Daoy (cell line): ENCODE results near the gene GABRB1. TPM values are rescaled to one million over a fixed set of nuclear protein-coding genes. Genes with fewer than 3 reads are reported as not detected.

ENCODE experiments used
- DNase-seq: peaks from one replicate; pipeline ENCODE4 v3.0.0-alpha.2; 2015; ENCODE audit warnings: low read depth
- total RNA-seq: library from RNA; depleted of rRNA; stranded (reverse); fragments of >200 nt; shearing (Covaris generic); gene quantifications from 2 replicates; pipeline ENCODE4 v1.2.3, GENCODE V29; 2014

Gene GABRB1
- total RNA-seq, 1 experiment from 2014 or later: 3.3 TPM

DNA sequence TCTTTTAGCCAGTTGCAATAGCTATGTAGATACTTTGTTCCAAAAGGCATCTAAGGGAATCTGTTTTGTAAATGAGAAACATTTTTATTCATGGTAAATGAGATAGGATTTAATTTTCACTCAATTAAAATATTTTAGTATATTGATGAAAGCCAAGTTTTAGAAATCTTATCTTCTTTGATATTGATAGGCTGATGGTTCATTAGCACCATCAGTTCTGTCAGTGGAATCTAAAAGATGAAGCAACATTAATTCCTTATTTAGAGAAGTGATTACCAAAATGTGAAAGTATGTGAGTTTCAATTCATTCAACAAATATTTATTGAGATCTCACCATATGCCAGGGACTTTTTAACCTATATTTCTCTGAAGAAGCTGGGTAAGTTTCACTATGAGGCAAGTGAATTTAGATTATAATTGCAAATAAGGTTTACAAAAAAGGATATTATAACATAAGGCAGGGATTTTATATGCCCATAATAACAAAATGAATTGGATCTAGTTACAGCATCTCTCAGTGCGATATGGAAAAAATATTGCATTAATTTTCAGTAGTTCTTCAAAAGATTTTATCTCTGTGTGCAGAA is 79.3 kb downstream of the GABRB1 start:
- no peak for DNase-seq

DNA sequence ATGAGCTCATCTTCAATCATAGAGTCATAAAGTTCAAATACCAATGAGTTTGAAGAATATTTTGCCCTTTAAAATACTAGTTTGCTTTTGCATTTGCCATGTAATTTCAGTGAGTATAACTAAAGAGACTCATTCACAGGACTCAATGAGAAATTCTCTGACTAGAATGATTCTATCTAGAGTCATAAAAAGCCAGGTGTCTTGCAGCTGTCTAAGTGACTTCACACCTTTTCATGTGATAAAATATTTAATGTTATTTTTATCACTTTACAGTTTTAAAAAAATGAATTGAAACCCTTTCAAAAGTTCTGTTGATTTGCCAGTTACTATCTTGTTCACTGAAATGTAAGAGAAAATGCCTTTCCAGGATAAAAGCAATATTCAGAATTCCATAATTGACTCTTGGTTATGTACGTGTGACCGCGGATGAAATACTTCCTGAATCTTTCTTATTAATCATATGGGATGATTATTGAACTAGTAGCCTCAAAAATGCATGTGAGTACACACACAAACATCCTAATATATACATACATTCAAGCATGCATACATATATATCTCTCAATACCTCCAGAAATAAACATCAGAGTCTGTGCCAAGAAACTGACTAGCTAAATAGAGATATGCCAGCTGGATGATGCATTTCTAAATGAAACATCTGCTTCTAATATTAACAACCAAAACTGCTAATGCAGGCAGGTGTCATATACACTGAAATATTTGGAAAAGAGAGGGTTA is 87.0 kb downstream of the GABRB1 start:
- DNase-seq: no peak

DNA sequence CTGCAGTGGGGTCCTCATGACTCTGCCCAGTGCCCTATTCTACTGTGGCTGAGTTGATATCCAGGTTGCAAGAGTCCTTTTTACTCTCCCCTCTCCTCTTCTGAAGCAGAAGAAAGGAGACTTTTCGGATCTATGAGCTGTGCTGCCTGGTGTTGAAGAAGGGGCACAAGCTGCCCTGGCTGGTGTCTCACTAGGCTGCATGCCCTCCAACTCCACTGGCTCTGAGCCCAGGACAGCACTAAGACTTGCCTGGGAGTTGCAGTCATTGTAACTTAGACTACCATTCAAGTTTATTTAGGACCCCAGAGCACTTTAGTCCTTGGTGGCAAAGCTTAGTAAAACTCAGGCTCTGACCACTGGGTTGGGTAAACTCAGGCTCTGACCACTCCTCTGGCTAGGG is 89.4 kb downstream of the GABRB1 start:
- DNase-seq: no peak

DNA sequence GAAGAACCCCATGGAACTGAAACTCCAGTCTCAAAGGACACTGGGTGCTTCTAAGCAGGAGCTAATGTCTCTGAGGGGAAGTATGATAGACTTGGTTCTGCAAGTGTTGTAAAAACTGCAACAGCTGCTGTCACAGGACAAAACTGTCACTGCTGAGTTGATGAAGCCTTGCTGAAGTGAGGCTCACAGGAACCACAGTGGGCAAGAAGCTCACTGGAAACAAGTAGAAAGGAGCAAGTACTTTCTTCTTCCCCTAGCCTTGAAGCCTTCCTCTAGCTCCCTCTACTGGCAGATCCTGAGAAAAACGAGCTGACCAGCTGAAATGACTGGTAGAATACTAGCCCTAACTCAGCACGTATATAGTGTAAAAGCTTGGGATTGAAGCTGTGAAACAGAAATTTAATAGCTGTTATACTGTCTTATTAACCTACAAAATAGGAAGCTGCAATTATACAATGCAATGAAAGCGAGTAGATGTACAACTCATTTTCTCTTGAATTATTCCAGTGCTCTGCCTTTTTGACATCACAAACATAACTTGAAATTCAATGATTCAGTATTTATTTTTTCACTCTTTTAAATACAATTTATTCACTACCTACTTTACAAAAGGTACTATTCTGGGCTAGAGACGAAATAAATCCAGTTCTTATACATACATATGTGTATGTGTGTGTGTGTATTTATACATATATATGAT is 91.4 kb downstream of the GABRB1 start:
- peak; percentile 61 for DNase-seq

DNA sequence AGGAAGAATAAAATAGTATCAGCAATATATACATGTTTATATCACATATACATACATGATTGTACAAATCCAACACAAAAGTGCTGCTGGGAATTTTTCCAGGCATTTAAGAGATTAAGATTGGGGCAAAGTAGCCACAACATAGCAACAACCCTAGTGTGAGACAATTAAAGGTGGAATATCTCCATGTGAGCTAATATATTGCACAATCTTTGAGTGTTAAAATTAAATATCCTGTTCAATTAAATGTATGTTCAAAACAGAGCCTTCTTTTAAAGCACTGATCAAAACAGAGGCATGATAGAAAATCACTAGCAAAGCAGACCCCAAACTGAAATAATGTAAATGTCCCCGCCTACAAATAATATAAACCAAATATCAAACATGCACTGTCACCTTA is 97.6 kb downstream of the GABRB1 start:
- no peak for DNase-seq

DNA sequence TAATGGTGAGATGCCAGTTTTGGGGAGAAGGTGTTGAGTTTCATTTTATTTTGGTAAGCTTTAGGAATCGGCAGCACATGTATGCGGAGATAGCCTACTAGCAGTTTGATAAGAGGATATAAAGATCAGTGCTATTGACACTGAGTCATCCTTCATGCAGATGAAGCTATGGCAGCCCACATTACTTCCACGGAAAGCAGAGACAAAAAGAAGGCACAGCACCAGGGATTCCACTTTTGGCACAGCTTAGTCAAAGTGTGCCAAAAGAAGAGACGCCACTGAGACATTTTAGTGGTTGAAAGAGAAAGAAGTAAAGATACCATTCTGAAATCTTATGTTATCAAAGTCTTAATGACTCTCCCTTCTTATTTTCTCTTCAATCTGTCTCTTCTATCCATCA is 103.8 kb downstream of the GABRB1 start:
- no peak for DNase-seq

DNA sequence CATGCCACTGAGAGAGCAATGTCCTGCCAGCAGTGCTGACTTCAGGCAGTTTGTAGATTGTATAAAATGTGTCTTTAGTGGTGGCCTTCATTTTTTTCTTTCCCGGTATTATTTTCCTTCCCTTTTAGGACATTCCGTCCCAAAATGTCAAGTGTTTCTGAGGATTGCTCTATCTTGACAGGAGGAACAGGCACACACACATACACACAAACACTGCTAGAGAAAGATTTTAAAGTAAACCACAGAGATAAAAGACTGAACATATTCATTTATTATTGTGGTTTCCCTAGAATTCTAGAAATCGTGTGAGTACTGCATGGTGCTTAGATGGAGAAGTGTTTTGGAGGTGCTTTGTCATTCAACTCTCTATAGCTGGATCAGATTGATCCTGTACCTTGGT is 111.9 kb downstream of the GABRB1 start:
- DNase-seq: no peak

DNA sequence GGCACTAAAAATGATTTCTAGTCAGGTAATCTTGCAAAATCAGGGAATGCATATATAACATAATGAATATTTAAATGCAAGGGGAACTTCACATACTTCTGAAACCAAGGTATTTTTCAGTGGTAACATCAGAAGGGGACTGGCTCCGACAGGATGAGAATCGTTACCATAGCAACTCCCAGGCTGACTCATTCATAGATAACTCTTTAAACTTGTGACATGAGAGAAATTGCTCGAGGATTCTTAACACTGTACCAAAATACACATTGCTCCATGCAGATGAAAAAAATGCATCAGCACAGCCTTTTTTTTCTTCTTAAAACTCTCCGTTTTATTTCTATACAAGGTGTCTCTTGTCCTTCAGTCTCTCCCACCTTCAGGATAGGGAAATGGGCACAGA is 114.3 kb downstream of the GABRB1 start:
- DNase-seq: peak; percentile 11

DNA sequence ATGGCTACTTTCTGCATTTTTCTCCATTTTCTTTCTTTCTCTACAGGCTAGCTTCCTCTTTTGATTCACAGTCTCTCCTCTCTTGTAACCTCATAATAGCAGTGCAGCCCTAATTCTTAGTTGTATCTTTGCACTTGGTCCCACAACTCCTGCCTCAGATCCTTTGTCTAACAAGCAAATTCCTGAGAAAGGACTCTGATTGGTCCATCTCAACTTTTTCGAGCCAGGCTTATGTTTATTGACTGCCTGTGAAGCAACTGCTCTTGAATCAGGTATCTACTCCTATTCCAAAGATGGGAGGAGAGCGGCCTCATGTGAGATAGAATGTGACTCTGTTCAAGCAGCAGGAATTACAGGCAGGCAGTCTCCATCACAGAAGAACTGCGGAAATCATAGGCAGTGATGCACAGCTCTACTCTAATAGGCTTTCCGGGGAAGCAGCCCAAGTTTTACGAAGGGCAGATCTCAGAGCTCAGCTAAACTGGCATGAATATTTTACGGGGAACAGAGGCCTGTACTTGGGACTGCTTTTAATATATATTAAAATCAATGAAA is 123.5 kb downstream of the GABRB1 start:
- DNase-seq: no peak

DNA sequence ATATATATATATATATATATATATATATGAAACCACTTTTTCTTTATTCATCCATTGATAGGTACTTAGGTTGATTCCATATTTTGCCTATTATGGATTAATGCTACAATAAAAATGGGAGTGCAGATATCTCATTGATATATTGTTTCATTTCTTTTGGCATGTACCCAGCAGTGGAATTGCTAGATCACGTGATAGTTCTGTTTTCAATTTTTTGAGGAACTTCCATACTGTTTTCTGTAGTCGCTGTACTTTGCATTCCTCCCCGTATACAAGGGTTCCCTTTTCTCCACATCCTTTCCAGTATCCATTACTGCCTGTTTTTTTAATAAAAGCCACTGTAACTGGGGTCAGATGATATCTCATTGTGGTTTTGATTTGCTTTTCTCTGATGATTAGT is 124.6 kb downstream of the GABRB1 start:
- DNase-seq: no peak

DNA sequence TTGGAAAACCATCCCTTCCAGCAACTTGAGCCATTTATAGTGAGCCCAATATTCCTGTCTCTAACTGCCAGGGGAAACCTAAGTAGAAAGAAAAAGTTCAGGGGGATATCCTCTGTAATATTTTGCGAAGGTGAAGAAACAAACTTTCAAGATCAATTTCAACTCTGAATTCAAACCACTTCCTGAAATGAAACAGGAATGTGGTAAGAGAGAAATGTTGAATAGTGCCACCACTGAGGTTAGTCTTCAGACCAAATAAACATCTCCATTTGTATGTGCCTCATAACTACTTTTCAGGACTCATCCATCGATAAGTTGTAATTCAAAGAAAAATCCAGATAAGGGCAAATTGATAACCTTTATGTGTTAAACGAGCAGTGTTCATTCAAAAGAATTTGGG is 128.7 kb downstream of the GABRB1 start:
- no peak for DNase-seq

DNA sequence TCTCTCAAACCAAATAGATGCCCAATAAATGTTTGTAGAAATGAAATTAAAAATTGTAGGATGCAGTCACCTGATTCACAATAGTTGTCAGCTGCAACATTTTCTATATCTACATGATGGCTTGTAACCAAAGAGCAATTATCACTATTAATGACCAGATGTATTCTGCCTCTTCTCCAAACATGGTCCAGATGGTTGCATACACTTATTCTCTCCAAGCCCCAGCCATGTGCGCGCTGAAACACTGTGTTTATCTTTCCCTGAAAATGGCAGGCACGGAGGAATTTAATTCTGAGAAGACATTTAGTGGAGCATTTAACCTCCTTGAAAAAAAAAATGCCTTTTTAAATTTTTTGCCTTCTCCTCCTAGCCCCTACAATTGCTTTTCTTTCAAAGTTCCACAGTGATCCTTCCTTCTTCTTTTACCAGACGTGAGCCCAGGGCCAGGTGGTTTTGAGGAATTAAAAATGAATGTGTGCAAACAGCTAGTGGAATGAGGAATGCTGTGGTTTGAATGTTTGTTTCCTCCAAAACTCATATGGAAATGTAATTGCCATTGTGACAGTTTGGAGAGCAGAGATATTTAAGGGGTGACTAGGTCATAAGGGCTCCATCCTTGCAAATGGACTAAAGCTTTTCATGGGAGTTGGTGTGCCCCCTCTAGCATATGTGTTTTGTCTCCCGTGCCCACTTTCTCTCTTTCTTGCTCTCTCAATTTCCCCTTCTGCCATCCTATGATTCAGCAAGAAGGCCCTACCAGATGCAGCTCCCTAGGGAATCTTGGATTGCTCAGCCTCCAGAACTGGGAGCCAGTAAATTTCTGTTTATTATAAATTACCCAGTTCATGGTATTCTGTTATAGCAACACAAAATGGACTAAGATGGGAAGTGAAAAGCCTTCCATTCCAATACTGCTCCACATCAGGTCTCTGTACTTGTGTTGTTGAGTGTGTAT is 136.0 kb downstream of the GABRB1 start:
- no peak for DNase-seq

DNA sequence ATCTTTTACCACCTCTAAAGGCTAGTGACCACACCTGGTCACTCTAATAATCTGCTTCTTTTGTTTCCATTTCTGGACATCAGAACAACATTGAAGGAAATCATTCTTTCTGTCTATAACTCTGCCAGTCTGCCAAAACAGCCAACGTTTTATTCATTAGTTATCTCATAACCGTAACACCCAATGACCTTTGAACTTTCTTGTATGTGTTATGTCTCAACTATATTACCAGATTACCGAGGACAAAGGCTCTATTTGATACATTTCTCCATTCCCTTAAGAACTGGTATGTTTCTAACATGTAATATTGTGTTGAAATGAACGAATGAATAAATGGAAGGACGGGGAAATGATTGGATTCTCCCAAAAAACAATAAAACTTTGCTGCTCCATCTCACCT is 152.7 kb downstream of the GABRB1 start:
- no peak for DNase-seq

DNA sequence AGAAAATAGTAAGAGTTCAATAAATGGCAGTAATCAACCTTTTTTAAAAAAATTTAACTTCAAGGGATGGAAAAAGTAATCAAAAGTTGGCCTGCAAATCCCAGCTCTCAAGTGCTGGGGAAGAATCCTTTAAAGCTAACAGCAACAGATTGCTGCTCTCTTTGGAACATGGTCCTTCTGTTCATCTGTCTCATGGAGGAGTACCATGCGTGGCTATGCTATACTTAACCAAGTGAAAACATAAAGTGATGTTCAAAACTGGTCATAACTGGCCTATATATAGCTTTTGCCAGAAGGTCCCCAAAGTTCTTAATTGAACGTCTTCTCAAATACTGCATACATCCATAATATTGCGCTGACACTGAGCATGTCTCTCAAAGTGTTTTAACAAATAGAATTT is 154.4 kb downstream of the GABRB1 start:
- DNase-seq: no peak

DNA sequence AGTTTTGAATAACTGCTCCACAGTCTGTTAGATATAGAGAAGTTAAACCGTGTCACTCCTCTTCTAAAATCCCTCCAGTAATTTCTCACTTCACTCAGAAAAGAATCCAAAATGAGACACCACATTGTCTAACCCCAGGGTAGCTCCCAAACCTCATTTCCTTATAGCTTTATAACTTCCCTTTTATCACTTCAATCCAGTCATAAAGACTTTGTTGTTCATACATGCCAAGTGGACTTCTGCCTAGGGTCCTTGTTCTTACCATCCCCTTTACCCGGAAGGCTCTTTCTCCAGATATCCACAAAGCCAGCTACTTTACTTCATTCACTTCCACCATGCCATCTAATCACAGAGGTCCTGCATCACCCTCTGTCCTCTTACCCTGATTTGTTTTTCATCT is 156.2 kb downstream of the GABRB1 start:
- no peak for DNase-seq

DNA sequence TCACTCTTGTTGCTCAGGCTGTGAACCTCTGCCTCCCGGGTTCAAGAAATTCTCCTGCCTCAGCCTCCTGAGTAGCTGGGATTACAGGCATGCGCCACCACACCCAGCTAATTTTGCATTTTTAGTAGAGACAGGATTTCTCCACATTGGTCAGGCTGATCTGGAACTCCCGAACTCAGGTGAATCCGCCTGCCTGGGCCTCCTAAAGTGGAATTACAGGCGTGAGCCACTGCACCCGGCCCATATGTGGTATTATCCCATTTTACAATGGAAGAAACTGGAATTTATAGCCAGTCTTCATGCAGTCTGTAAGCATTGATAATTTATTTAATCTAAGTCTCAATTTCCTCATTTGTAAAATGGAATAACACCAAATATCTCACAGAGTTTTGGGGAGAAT is 161.8 kb downstream of the GABRB1 start:
- DNase-seq: no peak

DNA sequence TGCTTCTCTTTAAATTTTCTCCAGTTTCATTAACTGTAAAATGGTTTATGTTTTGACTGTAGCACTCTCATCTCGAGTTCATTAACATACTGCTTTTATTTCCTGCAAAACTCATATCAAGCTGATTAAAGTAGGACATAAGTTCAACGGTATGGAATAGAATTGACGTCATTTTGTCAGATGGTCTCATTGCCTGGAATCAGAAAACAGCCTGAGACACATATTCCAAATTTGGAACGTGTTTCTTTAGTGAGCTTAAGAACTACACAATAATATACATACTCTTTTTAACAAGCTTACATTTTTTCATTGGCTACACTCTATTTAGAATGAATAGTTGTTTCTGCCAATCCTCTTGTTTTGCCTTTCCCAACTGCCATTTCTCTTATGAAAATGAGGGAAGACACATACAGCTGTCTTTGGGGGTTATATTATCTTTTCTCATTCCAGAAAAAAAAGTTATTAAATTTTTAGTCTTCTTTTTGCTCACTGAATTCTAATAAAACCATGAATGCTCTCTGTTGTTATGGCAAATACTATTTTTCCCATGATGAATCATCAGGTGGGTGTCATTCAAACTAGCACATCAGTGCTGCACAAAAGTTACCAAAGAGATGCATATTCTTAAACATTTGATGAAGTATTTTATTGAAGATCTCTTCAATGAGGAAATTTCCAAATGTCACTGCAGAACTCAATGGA is 162.8 kb downstream of the GABRB1 start:
- no peak for DNase-seq

DNA sequence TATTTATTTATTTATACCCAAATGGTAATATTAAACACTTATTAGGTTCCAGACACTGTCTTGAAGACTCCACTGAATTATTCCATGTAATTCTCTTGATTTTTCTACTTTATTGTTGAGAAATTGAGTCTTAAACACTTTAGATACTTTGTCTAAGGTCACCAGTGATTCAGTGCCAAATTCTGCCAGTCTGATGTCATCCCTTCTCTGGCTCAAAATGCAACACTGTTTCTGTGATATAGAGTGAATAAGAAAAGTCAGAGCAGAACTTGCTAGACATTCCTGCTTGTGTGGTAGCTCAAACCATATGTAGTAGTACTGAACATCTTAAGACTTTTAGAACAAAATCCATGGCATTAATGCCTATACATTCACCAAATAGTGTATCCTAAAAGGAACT is 164.3 kb downstream of the GABRB1 start:
- no peak for DNase-seq

DNA sequence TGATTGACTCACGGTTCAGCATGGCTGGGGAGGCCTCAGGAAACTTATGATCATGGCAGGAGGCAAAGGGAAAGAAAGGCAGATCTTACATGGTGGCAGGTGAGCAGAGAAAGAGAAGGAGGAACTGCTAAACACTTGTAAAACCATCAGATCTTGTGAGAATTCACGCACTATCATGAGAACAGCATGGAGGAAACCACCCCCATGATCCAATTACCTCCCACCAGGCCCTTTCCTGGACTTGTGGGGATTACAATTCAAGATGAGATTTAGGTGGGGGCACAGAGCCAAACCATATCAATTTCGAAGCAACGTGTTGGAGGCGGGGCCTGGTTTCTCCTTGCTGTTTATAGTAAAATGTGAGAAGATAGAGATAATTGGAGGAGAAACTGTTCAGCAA is 167.4 kb downstream of the GABRB1 start:
- DNase-seq: no peak

DNA sequence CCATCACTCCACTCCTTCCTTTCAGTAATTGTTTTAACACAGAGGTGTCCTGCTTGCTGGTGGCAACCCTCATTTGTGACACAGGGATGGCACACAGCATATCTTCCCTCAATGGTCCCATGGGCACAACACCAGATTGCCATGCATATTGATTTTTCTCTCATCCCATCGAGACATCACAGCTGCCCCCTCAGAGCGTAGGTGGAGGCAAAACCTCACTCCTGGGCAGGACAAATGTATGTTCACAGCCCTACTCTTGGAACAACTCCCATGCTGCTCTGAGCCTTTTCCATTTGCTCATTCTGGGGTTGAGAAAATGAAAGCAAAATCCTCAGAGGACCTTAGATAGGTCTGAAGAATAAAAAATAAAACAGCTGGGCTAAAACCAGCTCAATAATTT is 172.2 kb downstream of the GABRB1 start:
- no peak for DNase-seq

DNA sequence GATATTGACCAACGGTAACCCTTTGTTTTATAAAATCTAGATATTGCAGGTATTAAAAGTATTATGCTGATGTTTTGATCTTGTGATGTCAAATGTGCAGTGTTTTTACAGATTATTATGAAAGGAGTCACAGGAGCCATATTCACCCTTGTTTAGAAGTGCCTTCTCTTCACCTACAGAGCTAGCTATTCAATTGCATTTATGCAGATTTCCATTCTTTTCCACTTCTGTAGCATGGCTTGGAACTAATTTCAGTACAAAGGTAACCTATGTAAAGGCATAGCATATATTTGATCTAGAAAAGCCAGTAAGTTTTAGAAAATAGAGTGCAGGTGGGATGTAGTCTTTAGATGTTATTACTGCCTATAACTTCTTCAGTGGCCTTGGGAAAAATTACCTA is 176.2 kb downstream of the GABRB1 start:
- DNase-seq: no peak
